ENCODE results near the gene FUT3. TPM values are rescaled to one million over a fixed set of nuclear protein-coding genes. Genes with fewer than 3 reads are reported as not detected.
A peak's percentile ranks its signal among the peaks of the same experiment; 100 is the strongest.
"Not testable (repeated sequence)": the region's sequence is repeated elsewhere in the genome, so short reads cannot be mapped to it uniquely, and the experiment has no call there.

FUT3 gene
- total and polyA plus RNA-seq, 4 experiments from 2014 or later, result 0.15 TPM; not detected in 3

GRCh38 chr19:5844456-5845433 lies 6.5 kb downstream of the FUT3 start:
- intact Hi-C loops (cut with micrococcal nuclease), result no loop called here
- no peak for DNase-seq
- no peaks in the 10 kb centered on the region for H3K27me3 ChIP-seq (ENCODE audit: insufficient read depth, low read length)
- Mint-ChIP-seq H3K9me3 (no peaks in the 10 kb centered on the region), H3K4me1 (no peaks in the 10 kb centered on the region), H3K4me3 (no peak overlapping the region), H3K36me3 (no peaks in the 10 kb centered on the region), H3K27ac (no peak overlapping the region), H3K27me3 (peaks cover 2 to 3% of the 10 kb centered on the region in 2 donors)
- POLR2A ChIA-PET (ENCODE audit: partially characterized antibody), result no interaction called here
- H3K27ac ChIP-seq (ENCODE audit: low read depth, low read length), result no peak overlapping the region
- no peak overlapping the region for H3K4me3 ChIP-seq (ENCODE audit: low read length in 2 of 2)
- H3K36me3 ChIP-seq (ENCODE audit: insufficient read depth, low read length), result no peaks in the 10 kb centered on the region
- CTCF ChIA-PET (ENCODE audit: partially characterized antibody), result interaction anchor here (0.6 kb wide), 1 partner anchor 1047 kb away, joined by 3 read pairs; no protein-coding TSS in a partner anchor
- no peaks in the 10 kb centered on the region for H3K4me1 ChIP-seq (ENCODE audit: insufficient read depth, low read length)
- no peaks in the 10 kb centered on the region for H3K9me3 ChIP-seq (ENCODE audit: control insufficient read depth in 1 of 2, low read length in 2 of 2)

- no peak overlapping the region for H3K27ac ChIP-seq (ENCODE audit: low read depth, low read length)
- no peak overlapping the region for H3K27ac Mint-ChIP-seq
- no peaks in the 10 kb centered on the region for H3K9me3 Mint-ChIP-seq
- no peak for DNase-seq
- intact Hi-C loops (cut with micrococcal nuclease), result no loop called here
- peaks cover 0 to 2% (median under 1%) of the 10 kb centered on the region in 4 donors for H3K4me1 Mint-ChIP-seq
- H3K4me1 ChIP-seq (ENCODE audit: insufficient read depth, low read length), result no peaks in the 10 kb centered on the region
- H3K36me3 Mint-ChIP-seq, result no peaks in the 10 kb centered on the region
- H3K9me3 ChIP-seq (ENCODE audit: control insufficient read depth in 1 of 2, low read length in 2 of 2), result no peaks in the 10 kb centered on the region
- H3K36me3 ChIP-seq (ENCODE audit: insufficient read depth, low read length), result no peaks in the 10 kb centered on the region
- CTCF ChIA-PET (ENCODE audit: partially characterized antibody), result no interaction called here
- H3K4me3 Mint-ChIP-seq, result no peak overlapping the region
- POLR2A ChIA-PET (ENCODE audit: partially characterized antibody), result no interaction called here
- no peaks in the 10 kb centered on the region for H3K27me3 ChIP-seq (ENCODE audit: insufficient read depth, low read length)
- H3K27me3 Mint-ChIP-seq, result peaks cover 2 to 3% of the 10 kb centered on the region in 2 donors
- no peak overlapping the region for H3K4me3 ChIP-seq (ENCODE audit: low read length in 2 of 2)
Measured at GRCh38 chr19:5843295-5843927, 7.8 kb downstream of the FUT3 start.

GRCh38 chr19:5841735-5842111 lies 9.5 kb downstream of the FUT3 start:
- POLR2A ChIA-PET (ENCODE audit: partially characterized antibody); H3K27ac Mint-ChIP-seq; H3K4me1 ChIP-seq (ENCODE audit: insufficient read depth, low read length); H3K27me3 ChIP-seq (ENCODE audit: insufficient read depth, low read length); H3K36me3 Mint-ChIP-seq; H3K4me1 Mint-ChIP-seq; CTCF ChIA-PET (ENCODE audit: partially characterized antibody); H3K9me3 Mint-ChIP-seq; H3K27me3 Mint-ChIP-seq; intact Hi-C loops (cut with micrococcal nuclease); H3K9me3 ChIP-seq (ENCODE audit: control insufficient read depth in 1 of 2, low read length in 2 of 2); H3K4me3 ChIP-seq (ENCODE audit: low read length in 2 of 2); DNase-seq; H3K4me3 Mint-ChIP-seq; H3K27ac ChIP-seq (ENCODE audit: low read depth, low read length); H3K36me3 ChIP-seq (ENCODE audit: insufficient read depth, low read length): not testable (repeated sequence)

GRCh38 chr19:5839065-5840017 lies 11.9 kb downstream of the FUT3 start, which contains the start of gene FUT6:
Gene FUT6, minus strand, starts transcription at chr19:5839702. Its CDS starts 7,135 bp downstream, at chr19:5832567.
- Mint-ChIP-seq H3K4me1 (peaks cover 0 to 7% (median under 1%) of the 10 kb centered on the region in 4 donors), H3K4me3 (no peak within 1 kb of the TSS), H3K27me3 (peaks cover 2 to 6% of the 10 kb centered on the region in 2 donors), H3K36me3 (no peaks in the 10 kb centered on the region), H3K27ac (no peak within 1 kb of the TSS), H3K9me3 (peaks cover 0 to 3% (median 0%) of the 10 kb centered on the region in 8 donors)
- no peaks in the 10 kb centered on the region for H3K27me3 ChIP-seq (ENCODE audit: insufficient read depth, low read length)
- no peaks in the 10 kb centered on the region for H3K4me1 ChIP-seq (ENCODE audit: insufficient read depth, low read length)
- POLR2A ChIA-PET (ENCODE audit: partially characterized antibody), result no interaction called here
- intact Hi-C loops (cut with micrococcal nuclease), result no loop called here
- no peak within 1 kb of the TSS for H3K4me3 ChIP-seq (ENCODE audit: low read length in 2 of 2)
- H3K27ac ChIP-seq (ENCODE audit: low read depth, low read length), result no peak within 1 kb of the TSS
- no peaks in the 10 kb centered on the region for H3K9me3 ChIP-seq (ENCODE audit: control insufficient read depth in 1 of 2, low read length in 2 of 2)
- H3K36me3 ChIP-seq (ENCODE audit: insufficient read depth, low read length), result no peaks in the 10 kb centered on the region
- CTCF ChIA-PET (ENCODE audit: partially characterized antibody), result no interaction called here
- no peak for DNase-seq

- intact Hi-C loops (cut with micrococcal nuclease), result no loop called here
- H3K36me3 ChIP-seq (ENCODE audit: insufficient read depth, low read length), result no peaks in the 10 kb centered on the region
- H3K27me3 ChIP-seq (ENCODE audit: insufficient read depth, low read length), result no peaks in the 10 kb centered on the region
- Mint-ChIP-seq H3K36me3 (no peaks in the 10 kb centered on the region), H3K4me1 (peaks cover 0 to 7% (median under 1%) of the 10 kb centered on the region in 4 donors), H3K4me3 (no peak overlapping the region), H3K9me3 (peaks cover 0 to 3% (median 0%) of the 10 kb centered on the region in 8 donors), H3K27me3 (peaks cover 3 to 6% of the 10 kb centered on the region in 2 donors), H3K27ac (no peak overlapping the region)
- POLR2A ChIA-PET (ENCODE audit: partially characterized antibody), result no interaction called here
- no peak overlapping the region for H3K27ac ChIP-seq (ENCODE audit: low read depth, low read length)
- CTCF ChIA-PET (ENCODE audit: partially characterized antibody), result no interaction called here
- H3K9me3 ChIP-seq (ENCODE audit: control insufficient read depth in 1 of 2, low read length in 2 of 2), result no peaks in the 10 kb centered on the region
- no peak for DNase-seq
- no peak overlapping the region for H3K4me3 ChIP-seq (ENCODE audit: low read length in 2 of 2)
- no peaks in the 10 kb centered on the region for H3K4me1 ChIP-seq (ENCODE audit: insufficient read depth, low read length)
Measured at GRCh38 chr19:5838353-5839064, 12.7 kb downstream of the FUT3 start.

GRCh38 chr19:5837761-5838352 lies 13.4 kb downstream of the FUT3 start:
- H3K27ac Mint-ChIP-seq, result peak overlapping the region in 1 of 7 donors; percentile 27
- H3K27me3 Mint-ChIP-seq, result peaks cover 3 to 5% of the 10 kb centered on the region in 2 donors
- H3K4me3 Mint-ChIP-seq, result no peak overlapping the region

More at GRCh38 chr19:5837761-5838352, 13.4 kb downstream of the FUT3 start:
- no peaks in the 10 kb centered on the region for H3K4me1 ChIP-seq (ENCODE audit: insufficient read depth, low read length)
- no peaks in the 10 kb centered on the region for H3K27me3 ChIP-seq (ENCODE audit: insufficient read depth, low read length)
- no peaks in the 10 kb centered on the region for H3K36me3 ChIP-seq (ENCODE audit: insufficient read depth, low read length)
- no peaks in the 10 kb centered on the region for H3K9me3 ChIP-seq (ENCODE audit: control insufficient read depth in 1 of 2, low read length in 2 of 2)
- peaks cover 0 to 3% (median 0%) of the 10 kb centered on the region in 8 donors for H3K9me3 Mint-ChIP-seq
- H3K27ac ChIP-seq (ENCODE audit: low read depth, low read length), result no peak overlapping the region
- peaks cover 0 to 7% (median under 1%) of the 10 kb centered on the region in 4 donors for H3K4me1 Mint-ChIP-seq
- POLR2A ChIA-PET (ENCODE audit: partially characterized antibody), result no interaction called here
- no peaks in the 10 kb centered on the region for H3K36me3 Mint-ChIP-seq
- no peak for DNase-seq
- no peak overlapping the region for H3K4me3 ChIP-seq (ENCODE audit: low read length in 2 of 2)
- CTCF ChIA-PET (ENCODE audit: partially characterized antibody), result no interaction called here
- intact Hi-C loops (cut with micrococcal nuclease), result no loop called here
